ENCODE data around the gene MYO9A.
"Not testable (repeated sequence)": the region's sequence is repeated elsewhere in the genome, so short reads cannot be mapped to it uniquely, and the experiment has no call there.

Gene MYO9A

GRCh38 chr15:72092006-72092405 lies 25.9 kb downstream of the MYO9A start:
- no peak for ATAC-seq

GRCh38 chr15:72086920-72087648 lies 30.9 kb downstream of the MYO9A start:
- no peak for DNase-seq
- ATAC-seq: no peak

More at GRCh38 chr15:72092006-72092405, 25.9 kb downstream of the MYO9A start:
- DNase-seq: no peak

- ATAC-seq (no peak), DNase-seq (no peak)
Observed at GRCh38 chr15:72086010-72086697, 31.8 kb downstream of the MYO9A start.

- DNase-seq (no peak), ATAC-seq (no peak)
Observed at GRCh38 chr15:72082176-72082575, 35.8 kb downstream of the MYO9A start.

GRCh38 chr15:72078887-72079286 lies 39.1 kb downstream of the MYO9A start:
- no peak for DNase-seq
- ATAC-seq: peak; percentile 49

GRCh38 chr15:72077950-72078349 lies 40.0 kb downstream of the MYO9A start:
- DNase-seq (no peak), ATAC-seq (no peak)

- DNase-seq: no peak
Observed at GRCh38 chr15:72074335-72075060, 43.5 kb downstream of the MYO9A start.

GRCh38 chr15:72071448-72071825 lies 46.5 kb downstream of the MYO9A start:
- ATAC-seq, DNase-seq: not testable (repeated sequence)

More at GRCh38 chr15:72074335-72075060, 43.5 kb downstream of the MYO9A start:
- ATAC-seq: no peak

- no peak for DNase-seq
- ATAC-seq: no peak
Observed at GRCh38 chr15:72070817-72071447, 47.0 kb downstream of the MYO9A start.

- ATAC-seq (no peak), DNase-seq (no peak)
Observed at GRCh38 chr15:72068856-72069255, 49.1 kb downstream of the MYO9A start.

GRCh38 chr15:72065801-72066200 lies 52.1 kb downstream of the MYO9A start:
- ATAC-seq: no peak

GRCh38 chr15:72063186-72063585 lies 54.8 kb downstream of the MYO9A start:
- no peak for DNase-seq
- ATAC-seq: no peak

More at GRCh38 chr15:72065801-72066200, 52.1 kb downstream of the MYO9A start:
- no peak for DNase-seq

GRCh38 chr15:72062319-72062718 lies 55.6 kb downstream of the MYO9A start:
- ATAC-seq (no peak), DNase-seq (no peak)

- ATAC-seq (no peak), DNase-seq (no peak)
Observed at GRCh38 chr15:72060687-72061250, 57.2 kb downstream of the MYO9A start.

- ATAC-seq (no peak), DNase-seq (no peak)
Observed at GRCh38 chr15:72058585-72058984, 59.4 kb downstream of the MYO9A start.

- DNase-seq (no peak), ATAC-seq (no peak)
Observed at GRCh38 chr15:72057548-72058091, 60.3 kb downstream of the MYO9A start.

GRCh38 chr15:72056217-72056616 lies 61.7 kb downstream of the MYO9A start:
- DNase-seq, ATAC-seq: not testable (repeated sequence)

GRCh38 chr15:72053297-72053696 lies 64.7 kb downstream of the MYO9A start:
- not testable (repeated sequence) for ATAC-seq, DNase-seq

- ATAC-seq (no peak), DNase-seq (no peak)
Observed at GRCh38 chr15:72050700-72051099, 67.2 kb downstream of the MYO9A start.

GRCh38 chr15:72047020-72047419 lies 70.9 kb downstream of the MYO9A start:
- ATAC-seq: no peak
- no peak for DNase-seq

- ATAC-seq (no peak), DNase-seq (no peak)
Observed at GRCh38 chr15:72044956-72045355, 73.0 kb downstream of the MYO9A start.

- DNase-seq: no peak
- no peak for ATAC-seq
Observed at GRCh38 chr15:72042865-72043264, 75.1 kb downstream of the MYO9A start.
